MM.1S (cell line): ENCODE results near the gene RHOV.

ENCODE experiments used
- EZH2 ChIP-seq: fragments of 300-600 bp; sonication (generic); optimal IDR thresholded peaks from 2 replicates; pipeline ENCODE3; 2017; ENCODE audit warnings: low read depth, mild to moderate bottlenecking, antibody characterized with exemption, low read length, mixed read lengths
- TF ChIP-seq, protein P1 (sequence below): fragments of 300-600 bp; sonication (generic); IDR thresholded peaks from 2 replicates; pipeline ENCODE4 v1.5.1; 2016; ENCODE audit warnings: antibody characterized with exemption, low read length, mixed read lengths

DNA sequence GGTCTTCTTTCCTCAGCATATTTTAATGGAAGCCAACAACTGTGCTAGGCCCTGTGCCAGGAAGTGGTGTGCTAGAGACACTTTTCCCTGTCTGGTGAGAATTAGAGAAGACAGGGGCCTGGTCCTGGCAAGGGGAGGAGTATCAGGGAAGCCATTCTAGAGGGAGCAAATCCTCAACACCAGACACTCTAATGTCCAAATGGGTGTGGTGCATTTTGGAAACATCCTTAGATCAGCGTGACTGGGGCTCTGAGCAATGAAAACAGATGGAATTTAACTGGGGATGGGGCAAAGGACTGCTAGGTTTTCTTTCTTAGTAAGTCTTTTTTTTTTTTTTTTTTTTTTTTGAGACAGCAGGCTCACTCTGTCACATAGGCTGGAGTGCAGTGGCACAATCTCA is 12.6 kb upstream of the RHOV start:
- TF ChIP-seq, protein P1, sequence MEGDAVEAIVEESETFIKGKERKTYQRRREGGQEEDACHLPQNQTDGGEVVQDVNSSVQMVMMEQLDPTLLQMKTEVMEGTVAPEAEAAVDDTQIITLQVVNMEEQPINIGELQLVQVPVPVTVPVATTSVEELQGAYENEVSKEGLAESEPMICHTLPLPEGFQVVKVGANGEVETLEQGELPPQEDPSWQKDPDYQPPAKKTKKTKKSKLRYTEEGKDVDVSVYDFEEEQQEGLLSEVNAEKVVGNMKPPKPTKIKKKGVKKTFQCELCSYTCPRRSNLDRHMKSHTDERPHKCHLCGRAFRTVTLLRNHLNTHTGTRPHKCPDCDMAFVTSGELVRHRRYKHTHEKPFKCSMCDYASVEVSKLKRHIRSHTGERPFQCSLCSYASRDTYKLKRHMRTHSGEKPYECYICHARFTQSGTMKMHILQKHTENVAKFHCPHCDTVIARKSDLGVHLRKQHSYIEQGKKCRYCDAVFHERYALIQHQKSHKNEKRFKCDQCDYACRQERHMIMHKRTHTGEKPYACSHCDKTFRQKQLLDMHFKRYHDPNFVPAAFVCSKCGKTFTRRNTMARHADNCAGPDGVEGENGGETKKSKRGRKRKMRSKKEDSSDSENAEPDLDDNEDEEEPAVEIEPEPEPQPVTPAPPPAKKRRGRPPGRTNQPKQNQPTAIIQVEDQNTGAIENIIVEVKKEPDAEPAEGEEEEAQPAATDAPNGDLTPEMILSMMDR = no peak
- TF ChIP-seq EZH2 = no peak
